ENCODE results near the gene DUSP16. TPM values are rescaled to one million over a fixed set of nuclear protein-coding genes. Genes with fewer than 3 reads are reported as not detected.

The DUSP16 gene, protein sequence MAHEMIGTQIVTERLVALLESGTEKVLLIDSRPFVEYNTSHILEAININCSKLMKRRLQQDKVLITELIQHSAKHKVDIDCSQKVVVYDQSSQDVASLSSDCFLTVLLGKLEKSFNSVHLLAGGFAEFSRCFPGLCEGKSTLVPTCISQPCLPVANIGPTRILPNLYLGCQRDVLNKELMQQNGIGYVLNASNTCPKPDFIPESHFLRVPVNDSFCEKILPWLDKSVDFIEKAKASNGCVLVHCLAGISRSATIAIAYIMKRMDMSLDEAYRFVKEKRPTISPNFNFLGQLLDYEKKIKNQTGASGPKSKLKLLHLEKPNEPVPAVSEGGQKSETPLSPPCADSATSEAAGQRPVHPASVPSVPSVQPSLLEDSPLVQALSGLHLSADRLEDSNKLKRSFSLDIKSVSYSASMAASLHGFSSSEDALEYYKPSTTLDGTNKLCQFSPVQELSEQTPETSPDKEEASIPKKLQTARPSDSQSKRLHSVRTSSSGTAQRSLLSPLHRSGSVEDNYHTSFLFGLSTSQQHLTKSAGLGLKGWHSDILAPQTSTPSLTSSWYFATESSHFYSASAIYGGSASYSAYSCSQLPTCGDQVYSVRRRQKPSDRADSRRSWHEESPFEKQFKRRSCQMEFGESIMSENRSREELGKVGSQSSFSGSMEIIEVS
- total RNA-seq, result 9.4 and 11.1 TPM in 2 replicates

DNA sequence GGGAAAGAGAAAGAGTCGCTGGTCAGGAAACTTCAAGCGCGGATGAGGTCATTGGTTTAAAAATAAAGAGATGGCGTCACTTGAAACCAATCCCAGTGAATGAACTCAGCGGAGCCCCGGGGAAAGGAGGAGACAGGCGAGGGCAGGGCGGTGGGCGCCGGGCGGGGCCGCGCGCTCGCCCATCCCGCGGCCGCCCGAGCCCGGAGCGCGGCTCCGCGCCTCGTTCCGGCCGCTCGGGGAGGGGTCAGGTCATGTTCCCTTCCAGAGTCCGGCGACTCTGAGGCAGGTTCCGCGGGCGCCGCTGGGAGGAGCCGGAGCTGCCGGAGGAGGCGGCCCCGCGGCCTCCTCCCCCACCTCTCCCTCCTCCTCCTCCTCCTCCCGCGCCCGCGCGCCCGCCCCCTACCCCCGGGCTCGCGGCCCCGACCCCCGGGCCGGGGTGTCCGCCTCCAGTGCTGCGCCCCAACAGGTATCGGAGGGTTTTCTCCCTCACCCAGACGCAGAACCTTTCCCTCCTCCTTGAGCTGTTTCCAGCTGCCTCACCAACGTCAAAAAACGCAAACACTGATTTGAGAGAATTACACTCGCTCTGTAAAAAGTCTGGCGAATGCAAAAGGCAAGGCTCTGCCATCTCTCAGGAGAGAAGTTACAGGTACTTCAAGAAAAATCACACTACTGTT is at the start of gene DUSP16:
Gene DUSP16, minus strand, starts transcription at position 279 of the 677 bp plus-strand sequence. CDS start 41,765 bp downstream, outside the sequence.

DNA sequence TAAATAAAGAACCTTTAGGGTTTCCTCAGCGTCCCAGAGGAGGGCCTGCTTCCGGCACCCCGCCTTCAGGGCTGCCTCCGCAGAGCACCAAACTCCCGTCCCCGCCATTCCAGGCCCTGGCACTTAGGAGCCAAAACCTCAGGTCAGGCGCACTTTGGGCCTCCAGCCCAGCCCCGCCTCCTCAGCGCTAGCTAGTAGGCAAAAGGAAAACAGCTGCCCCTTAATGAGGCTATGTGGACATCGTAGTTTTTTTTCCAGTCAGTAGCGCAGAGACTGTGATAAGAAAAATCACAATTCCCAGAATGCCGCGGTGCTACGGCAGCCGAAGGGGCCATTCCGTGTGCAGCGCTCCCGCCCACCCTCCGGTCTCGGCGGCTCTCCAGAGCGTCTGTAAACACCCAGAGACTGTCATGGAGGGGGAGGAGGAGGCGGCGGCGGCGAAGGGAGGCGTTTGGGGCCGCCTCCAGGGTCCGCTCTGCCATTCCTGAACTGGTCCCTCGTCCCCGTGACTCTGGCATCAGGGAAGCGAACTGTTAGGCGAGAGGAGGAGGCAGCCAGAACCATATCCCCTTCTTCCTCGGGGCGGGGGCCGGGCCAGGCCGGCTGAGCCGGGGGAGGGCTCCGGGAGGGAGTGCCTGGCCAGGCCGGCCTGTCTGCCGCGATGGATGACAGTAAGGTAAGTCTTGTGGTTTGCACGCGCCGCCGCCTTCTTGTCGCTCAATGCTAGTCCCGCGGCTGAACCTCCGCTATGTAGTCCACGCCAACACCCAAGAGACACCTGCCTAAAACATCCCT is 49.0 kb upstream of the DUSP16 start, which contains the start of gene CREBL2:
Gene CREBL2, plus strand, starts transcription at position 365 of the 795 bp plus-strand sequence. Its CDS starts 297 bp downstream, at position 662.

Other genes with a start within 250 kb of the DUSP16 start
- 31.1 and 43.1 TPM in 2 replicates for gene MANSC1, start 212.6 kb downstream of the DUSP16 start, total RNA-seq
- gene BORCS5, start 205.8 kb downstream of the DUSP16 start, total RNA-seq, result 5.2 and 6.3 TPM in 2 replicates
- gene CREBL2, start 49.0 kb upstream of the DUSP16 start, total RNA-seq, result 18.9 and 21.7 TPM in 2 replicates
- 0.27 and 0.54 TPM in 2 replicates for gene GPR19, start 133.3 kb upstream of the DUSP16 start, total RNA-seq
- 19.5 and 26.8 TPM in 2 replicates for gene CDKN1B, start 154.5 kb upstream of the DUSP16 start, total RNA-seq
- 52.4 and 53.7 TPM in 2 replicates for gene APOLD1, start 222.8 kb upstream of the DUSP16 start, total RNA-seq

All from mammary microvascular endothelial cell (primary cell).